Ishikawa (cell line): ENCODE measurements around the gene IMMP2L.

Source experiments
- CEBPB ChIP-seq: IDR thresholded peaks from 2 replicates; pipeline ENCODE4 v1.6.1; 2012
- CREB1 ChIP-seq: IDR thresholded peaks from 2 replicates; pipeline ENCODE4 v1.6.1; 2012; ENCODE audit warnings: low read depth
- EGR1 ChIP-seq: IDR thresholded peaks from 2 replicates; pipeline ENCODE4 v1.6.1; 2012
- EP300 ChIP-seq: IDR thresholded peaks from 2 replicates; pipeline ENCODE4 v1.6.1; 2012; ENCODE audit warnings: borderline replicate concordance
- FOXM1 ChIP-seq: IDR thresholded peaks from 2 replicates; pipeline ENCODE4 v1.6.1; 2012; ENCODE audit warnings: low read depth, borderline replicate concordance
- NFIC ChIP-seq: IDR thresholded peaks from 2 replicates; pipeline ENCODE4 v1.6.1; 2012
- RAD21 ChIP-seq: IDR thresholded peaks from 2 replicates; pipeline ENCODE4 v1.6.1; 2012; ENCODE audit warnings: low read depth
- TAF1 ChIP-seq: IDR thresholded peaks from 2 replicates; pipeline ENCODE4 v1.6.1; 2012; ENCODE audit warnings: low read depth, mild to moderate bottlenecking
- TCF12 ChIP-seq: IDR thresholded peaks from 2 replicates; pipeline ENCODE4 v1.6.1; 2012; ENCODE audit warnings: low read depth
- TEAD4 ChIP-seq: IDR thresholded peaks from 2 replicates; pipeline ENCODE4 v1.6.1; 2012
- YY1 ChIP-seq: IDR thresholded peaks from 2 replicates; pipeline ENCODE4 v1.6.1; 2012; ENCODE audit warnings: low read depth
- ZBTB7A ChIP-seq: IDR thresholded peaks from 2 replicates; pipeline ENCODE4 v1.6.1; 2012; ENCODE audit warnings: low read depth
- TF ChIP-seq, protein P1 (sequence below): IDR thresholded peaks from 2 replicates; pipeline ENCODE4 v1.6.1; 2012
- TF ChIP-seq, protein P2 (sequence below): IDR thresholded peaks from 2 replicates; pipeline ENCODE4 v1.6.1; 2012; ENCODE audit warnings: low read depth, mild to moderate bottlenecking
- TF ChIP-seq, protein P3 (sequence below): IDR thresholded peaks from 2 replicates; pipeline ENCODE4 v1.6.1; 2012

IMMP2L gene

DNA sequence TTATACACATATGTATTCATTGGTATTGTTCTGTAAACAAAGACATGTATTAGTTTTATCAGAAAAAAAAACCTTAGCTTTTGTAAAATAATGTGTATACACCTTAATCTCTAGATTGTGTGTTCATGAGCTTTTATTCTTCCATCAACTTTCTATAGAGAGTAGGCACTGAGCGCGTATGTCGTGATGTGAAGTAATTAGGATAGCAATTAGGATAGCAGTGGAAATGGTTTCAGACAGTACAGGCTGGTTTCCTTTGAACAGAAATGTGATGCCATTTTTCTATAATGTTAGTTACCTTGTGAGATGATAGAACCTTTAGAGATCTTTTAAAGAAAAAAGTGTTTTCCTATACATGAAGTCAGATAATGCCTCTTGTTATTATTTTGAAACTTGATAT, 709.0 kb downstream of the IMMP2L start:
- TF ChIP-seq EGR1 (no peak), YY1 (no peak), TCF12 (no peak)
- TF ChIP-seq, protein P1, sequence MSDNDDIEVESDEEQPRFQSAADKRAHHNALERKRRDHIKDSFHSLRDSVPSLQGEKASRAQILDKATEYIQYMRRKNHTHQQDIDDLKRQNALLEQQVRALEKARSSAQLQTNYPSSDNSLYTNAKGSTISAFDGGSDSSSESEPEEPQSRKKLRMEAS = no peak

DNA sequence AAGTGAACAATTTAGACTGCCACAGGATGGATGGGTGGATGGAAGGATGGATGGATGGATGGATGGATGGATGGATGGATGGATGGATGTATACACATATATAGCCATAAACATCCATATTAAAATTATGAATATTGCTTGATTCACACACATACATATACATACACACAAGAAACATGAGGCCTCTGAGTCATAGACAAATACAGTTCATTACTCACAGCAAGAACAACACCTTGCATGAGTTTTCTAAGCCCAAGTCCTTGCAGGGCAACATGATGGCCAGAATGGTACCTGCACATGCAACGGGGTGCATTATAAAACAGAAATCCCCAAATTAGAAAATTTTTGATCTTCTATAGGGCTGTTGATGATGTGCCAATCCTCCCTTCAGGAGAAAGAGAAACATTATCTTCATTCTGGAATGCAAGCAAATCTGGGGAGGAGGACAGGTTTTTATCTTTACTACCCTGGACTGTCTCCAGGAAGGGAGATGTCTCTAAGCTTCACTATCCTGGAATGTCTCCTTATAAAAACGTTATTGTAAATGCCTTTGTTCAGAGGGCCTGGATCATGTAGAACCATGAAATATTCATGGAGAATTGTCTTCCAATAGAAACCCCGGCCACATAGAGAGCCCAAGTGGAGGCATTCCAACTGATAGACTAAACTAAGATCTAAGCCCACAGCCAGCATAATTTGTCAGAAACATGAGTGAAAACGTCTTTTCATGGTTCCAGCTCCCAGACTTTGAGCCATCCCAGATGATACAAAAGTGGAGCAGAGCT, 709.9 kb downstream of the IMMP2L start:
- TF ChIP-seq, protein P1 = no peak
- TF ChIP-seq, protein P2, sequence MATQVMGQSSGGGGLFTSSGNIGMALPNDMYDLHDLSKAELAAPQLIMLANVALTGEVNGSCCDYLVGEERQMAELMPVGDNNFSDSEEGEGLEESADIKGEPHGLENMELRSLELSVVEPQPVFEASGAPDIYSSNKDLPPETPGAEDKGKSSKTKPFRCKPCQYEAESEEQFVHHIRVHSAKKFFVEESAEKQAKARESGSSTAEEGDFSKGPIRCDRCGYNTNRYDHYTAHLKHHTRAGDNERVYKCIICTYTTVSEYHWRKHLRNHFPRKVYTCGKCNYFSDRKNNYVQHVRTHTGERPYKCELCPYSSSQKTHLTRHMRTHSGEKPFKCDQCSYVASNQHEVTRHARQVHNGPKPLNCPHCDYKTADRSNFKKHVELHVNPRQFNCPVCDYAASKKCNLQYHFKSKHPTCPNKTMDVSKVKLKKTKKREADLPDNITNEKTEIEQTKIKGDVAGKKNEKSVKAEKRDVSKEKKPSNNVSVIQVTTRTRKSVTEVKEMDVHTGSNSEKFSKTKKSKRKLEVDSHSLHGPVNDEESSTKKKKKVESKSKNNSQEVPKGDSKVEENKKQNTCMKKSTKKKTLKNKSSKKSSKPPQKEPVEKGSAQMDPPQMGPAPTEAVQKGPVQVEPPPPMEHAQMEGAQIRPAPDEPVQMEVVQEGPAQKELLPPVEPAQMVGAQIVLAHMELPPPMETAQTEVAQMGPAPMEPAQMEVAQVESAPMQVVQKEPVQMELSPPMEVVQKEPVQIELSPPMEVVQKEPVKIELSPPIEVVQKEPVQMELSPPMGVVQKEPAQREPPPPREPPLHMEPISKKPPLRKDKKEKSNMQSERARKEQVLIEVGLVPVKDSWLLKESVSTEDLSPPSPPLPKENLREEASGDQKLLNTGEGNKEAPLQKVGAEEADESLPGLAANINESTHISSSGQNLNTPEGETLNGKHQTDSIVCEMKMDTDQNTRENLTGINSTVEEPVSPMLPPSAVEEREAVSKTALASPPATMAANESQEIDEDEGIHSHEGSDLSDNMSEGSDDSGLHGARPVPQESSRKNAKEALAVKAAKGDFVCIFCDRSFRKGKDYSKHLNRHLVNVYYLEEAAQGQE = no peak
- TF ChIP-seq TAF1 = no peak

DNA sequence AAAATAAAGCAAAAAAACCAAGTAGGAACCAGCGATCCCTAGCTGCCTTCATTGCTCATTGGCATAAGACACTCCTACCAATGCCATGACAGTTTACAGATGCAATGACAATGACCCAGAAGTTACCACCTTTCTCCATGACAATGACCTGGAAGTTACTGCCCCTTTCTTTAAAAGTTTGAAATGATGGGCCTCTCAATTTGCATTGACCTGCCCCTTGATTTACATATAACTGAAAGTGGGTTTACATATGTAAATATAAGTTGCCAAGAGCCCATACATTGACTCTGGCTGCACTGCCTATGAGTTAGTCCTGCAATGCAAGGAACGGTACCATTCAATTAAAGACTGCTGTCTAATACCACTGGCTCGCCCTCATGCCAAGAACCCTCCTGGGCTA, 712.1 kb downstream of the IMMP2L start:
- TF ChIP-seq NFIC = no peak
- TF ChIP-seq, protein P2 = no peak
- TF ChIP-seq YY1 = no peak
- no peak for TF ChIP-seq EGR1
- no peak for TF ChIP-seq RAD21
- TF ChIP-seq ZBTB7A = no peak
- TF ChIP-seq, protein P3, sequence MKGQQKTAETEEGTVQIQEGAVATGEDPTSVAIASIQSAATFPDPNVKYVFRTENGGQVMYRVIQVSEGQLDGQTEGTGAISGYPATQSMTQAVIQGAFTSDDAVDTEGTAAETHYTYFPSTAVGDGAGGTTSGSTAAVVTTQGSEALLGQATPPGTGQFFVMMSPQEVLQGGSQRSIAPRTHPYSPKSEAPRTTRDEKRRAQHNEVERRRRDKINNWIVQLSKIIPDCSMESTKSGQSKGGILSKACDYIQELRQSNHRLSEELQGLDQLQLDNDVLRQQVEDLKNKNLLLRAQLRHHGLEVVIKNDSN = no peak
- TF ChIP-seq TEAD4 = no peak

DNA sequence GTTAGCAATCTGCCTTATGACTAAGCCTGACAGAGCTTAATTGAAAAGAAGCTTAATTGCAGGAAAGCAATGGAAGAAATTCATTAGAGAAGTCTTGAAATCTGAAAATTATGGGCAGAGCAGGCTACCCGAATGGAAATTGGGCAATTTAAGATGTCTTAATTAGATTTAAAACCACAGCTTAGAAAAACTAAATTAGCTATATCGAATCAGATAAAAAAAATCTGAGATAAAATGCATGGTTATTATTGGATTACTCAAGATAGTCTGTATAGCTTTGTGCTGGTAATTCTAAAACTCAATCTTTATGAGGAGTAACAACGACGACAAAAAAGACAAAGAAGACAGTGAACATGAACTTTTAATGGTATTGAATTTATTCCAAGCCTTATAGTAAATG, 719.5 kb downstream of the IMMP2L start:
- no peak for TF ChIP-seq YY1
- no peak for TF ChIP-seq TCF12
- TF ChIP-seq EGR1 = no peak
- no peak for TF ChIP-seq ZBTB7A
- TF ChIP-seq FOXM1 = no peak
- TF ChIP-seq, protein P3 = no peak
- TF ChIP-seq CEBPB = no peak
- no peak for TF ChIP-seq RAD21
- TF ChIP-seq, protein P1 = no peak
- no peak for TF ChIP-seq EP300
- TF ChIP-seq, protein P2 = no peak
- no peak for TF ChIP-seq CREB1
- no peak for TF ChIP-seq NFIC
- no peak for TF ChIP-seq TEAD4
- no peak for TF ChIP-seq TAF1

DNA sequence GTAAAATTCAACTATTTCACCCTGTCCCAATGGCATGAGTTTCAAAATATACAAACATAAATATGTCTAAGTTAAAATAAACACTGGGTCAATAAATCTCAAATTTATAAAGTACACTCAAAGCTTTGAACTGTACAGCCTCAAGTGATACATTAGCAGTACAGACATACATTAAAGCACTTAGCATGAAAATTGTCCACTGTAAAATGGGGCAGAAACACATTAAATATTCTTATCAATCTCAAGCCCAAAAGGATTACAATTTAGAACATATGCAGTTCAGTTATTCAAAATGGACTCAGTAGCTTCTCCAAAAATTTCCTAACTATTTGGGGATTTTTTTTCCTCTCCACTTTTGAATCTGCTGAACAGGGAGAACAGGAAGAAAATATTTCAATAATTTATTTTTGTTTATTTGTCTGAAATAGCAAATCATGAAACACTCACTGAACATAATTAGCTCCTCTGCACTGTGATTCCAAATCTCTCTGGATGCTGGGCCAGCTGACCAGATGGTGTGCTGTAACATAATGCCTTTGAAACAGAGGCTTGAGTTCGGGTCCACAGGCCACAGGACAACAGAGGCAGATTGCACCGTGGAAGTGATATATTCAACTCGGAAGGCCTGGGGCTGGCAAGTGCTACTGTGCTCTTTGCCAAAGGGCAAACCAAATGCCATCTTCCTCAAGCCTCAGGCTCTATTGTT, 720.3 kb downstream of the IMMP2L start:
- TF ChIP-seq TEAD4 (no peak), FOXM1 (no peak), RAD21 (no peak), EP300 (no peak), ZBTB7A (no peak), TCF12 (no peak), YY1 (no peak)
- TF ChIP-seq, protein P2 = no peak
